HG03439 (cell line): ENCODE data around the gene SNPH.

ENCODE experiments used
- ATAC-seq: cut with Tn5 transposase; IDR thresholded peaks from one replicate; pipeline ENCODE4 v1.9.1; 2021; ENCODE audit warnings: mild to moderate bottlenecking, moderate library complexity; ENCODE audit not compliant: unreplicated experiment

SNPH gene

DNA sequence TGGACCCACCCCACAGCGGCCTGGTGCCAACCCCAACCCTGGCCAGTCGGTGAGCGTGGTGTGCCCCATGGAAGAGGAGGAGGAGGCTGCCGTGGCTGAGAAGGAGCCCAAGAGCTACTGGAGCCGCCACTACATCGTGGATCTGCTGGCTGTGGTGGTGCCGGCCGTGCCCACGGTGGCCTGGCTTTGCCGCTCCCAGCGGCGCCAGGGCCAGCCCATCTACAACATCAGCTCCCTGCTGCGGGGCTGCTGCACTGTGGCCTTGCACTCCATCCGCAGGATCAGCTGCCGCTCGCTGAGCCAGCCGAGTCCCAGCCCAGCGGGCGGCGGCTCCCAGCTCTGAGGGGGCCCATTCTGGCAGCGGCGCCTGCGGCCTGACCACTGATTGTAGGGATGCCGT, 39.6 kb downstream of the SNPH start:
- ATAC-seq: no peak

DNA sequence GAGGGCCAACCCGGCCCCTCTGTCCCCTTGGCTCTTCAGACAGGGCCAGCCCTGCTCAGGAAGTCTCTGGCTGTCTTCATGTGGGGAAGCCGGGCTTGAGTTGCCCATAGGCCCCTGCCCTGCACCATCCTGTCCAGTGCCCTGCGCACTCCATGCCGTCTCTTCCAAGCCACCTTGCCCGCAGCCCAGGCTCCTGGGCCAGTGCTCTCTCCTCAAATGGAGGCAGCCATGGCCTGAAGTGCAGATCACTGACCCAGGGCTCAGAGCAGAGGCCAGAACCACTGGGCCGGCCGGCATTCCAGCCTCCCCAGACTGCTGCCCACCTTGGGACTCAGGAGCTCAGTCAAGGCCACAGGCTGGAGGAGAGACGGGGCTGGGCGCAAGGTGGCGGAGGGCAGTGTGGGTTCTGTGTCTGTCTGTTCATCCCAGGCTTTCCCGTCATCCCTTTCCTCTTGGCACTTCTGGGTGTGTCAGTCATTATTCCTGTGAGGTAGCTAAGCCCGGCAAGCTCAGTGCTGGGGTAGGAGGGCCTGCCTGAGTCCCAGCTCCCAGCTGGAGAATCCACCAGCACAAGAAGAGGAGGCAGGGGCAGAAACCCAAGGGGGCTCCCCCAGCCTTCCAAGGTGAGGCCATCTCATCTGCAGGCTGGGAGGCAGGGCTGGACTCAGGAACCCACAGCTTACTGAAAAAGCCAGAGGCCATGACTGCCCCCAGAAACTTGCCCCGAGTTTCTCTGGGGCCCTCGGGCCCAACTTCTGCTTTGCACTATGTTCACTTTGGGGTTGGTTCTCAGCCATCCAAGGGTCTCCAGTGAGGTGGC, 40.4 kb downstream of the SNPH start:
- ATAC-seq: no peak

DNA sequence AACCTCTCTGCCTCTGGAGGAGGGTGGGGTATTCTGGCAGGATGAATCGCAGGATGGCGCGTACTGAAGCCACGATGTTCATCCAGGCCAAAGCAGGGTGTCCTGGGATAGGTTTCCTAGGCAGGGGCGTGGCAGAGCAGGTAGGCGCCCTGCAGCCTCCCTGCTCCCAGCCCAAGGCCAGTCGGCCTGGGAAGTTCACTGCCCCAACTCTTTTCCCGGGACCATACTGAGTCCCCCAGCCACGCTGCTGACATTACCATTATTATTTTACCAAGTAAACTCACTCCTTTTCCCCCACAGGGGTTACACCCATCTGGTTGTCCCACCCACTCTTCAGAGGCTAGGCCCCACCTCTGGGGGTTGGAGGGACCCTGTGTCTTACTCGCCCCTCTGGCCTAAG, 41.1 kb downstream of the SNPH start:
- no peak for ATAC-seq

DNA sequence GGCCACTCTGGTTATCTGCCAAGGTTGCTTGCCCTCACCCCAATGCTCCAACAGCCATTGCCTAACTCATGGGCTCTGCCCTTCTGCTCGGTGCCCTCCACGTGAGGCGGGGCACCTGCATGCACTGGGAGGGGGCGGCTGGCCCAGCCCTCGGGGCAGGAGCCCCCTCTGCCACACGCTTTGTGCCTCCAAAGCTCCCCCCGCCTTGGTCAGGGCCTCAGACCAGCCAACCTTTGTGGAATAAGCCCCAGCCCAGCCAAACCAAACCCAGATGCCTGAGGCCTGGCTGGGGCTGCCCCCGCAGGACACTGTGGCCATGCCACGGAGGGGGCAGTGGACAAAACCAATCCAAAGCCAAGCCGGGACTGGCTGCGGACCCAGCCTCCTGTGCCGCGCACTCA, 41.5 kb downstream of the SNPH start:
- ATAC-seq: no peak

DNA sequence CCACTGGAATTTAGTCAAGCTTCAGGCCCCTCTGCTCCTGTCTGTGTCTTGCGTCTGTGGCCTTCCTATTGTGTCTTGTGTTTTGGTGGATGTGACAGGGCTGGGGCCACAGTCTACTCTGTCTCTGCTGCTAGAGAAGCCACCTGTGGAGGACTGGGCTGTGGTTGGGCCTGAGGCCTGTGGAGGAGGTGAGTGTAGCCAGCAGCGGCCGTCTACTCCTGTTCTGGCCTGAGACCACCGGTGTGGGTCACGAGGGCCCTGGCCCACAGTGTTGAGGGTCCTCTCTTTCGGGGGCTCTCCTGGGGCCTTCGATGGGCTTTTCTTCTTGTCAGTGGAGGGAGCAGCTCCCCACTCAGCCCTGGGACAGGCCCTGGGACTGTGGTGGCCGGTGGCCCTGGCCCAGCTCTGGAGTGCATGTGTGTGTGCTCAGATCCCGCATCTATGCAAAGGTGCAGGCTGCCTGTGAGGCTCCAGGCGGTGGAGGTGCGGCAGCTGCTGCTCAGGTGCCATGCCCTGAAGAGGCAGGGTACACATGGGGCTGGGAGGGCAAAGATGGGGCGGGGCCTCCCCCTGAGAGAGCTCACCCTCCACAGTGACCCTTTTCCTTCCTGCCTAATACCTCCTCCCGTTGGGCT, 42.1 kb downstream of the SNPH start:
- ATAC-seq: no peak

DNA sequence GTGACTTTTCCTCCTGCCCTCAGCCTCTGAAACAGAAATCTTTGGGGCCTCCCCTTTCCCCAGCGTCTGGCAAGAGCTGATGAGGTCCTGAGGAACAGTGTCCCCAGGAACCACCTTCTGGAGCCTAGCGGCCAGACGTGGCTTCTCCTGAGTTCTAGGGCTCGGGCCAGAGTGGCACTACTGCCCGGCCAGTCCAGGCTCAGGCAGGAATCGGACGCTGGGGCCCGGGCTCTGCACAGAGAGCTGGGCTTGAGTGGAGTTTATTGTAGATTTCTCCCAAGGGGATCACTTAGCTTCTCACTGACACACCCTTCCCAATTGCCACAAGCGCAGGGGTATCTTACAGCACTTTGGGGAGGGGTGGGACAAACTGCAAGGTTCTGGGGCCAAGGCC, 42.6 kb downstream of the SNPH start:
- no peak for ATAC-seq

DNA sequence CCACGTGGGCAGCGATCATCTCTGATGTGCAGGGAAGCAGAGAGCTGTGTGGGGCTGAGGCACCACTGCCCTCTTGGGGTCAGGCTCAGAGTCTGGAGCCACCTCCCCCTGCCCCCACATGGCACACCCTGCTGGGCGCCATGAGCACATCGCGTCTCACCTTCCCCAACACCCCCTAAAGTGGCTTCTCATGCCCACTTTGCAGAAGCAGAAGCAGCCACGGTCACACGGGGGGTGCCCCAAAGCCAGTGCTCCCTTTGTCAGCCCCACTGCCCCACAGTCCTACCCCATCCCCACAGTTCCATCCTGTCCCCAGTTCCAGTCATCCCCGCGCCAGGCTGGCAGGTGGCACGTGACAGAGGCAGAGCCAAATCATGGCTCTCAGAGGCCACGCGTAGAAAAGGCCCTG, 43.3 kb downstream of the SNPH start:
- ATAC-seq: no peak

DNA sequence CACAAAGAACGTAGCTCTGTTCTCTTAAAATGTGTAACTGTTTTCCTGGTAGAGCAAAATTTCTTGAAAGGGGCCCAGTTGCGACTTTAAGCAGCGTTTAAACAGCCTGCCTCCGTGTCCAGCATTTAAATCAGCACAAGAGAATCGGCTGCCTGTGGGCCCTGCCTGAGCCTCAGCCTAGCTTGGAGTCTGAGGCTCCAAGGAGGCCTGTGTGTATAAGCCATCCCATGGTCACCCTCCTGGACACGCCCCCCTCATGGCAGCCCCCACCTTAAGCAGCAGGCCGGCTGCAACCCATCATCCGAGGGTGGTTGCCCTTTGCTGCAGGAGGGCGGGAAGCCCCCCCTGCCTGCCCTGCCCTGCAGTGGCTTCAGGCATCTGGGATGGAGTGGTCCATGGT, 44.0 kb downstream of the SNPH start:
- ATAC-seq: no peak

DNA sequence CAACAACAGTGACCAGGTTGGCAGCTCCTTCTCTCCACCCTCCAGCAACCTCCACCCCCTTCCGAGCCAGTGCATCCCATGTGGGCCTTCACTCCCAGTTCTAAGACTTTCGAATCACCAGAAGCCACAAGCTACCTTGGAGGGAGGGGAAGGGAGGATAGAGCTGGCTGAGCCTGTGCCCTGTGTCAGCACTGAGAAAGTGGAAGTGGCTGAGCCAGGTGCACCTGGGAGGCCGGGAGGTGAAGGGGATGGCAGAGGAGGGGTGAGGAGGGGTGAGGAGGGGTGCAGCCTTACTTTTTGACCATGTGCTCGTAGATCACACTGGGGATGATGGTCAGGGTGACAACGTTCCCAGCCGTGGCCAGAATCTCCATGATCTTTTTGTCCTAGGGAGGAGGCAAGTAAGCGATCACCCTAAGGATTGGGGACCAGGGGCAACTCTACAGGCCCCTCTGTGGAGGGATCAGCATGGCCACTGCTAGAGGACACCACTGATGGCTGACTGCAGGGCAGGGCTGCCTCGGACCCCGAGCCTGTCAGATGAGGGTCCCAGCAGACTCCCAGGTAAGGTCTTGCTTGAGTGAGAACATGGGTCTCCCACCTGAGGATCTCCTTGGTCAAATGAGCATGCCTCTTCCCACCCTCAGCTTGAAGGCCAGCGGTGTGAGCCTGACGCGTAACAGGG, 44.6 kb downstream of the SNPH start:
- no peak for ATAC-seq

DNA sequence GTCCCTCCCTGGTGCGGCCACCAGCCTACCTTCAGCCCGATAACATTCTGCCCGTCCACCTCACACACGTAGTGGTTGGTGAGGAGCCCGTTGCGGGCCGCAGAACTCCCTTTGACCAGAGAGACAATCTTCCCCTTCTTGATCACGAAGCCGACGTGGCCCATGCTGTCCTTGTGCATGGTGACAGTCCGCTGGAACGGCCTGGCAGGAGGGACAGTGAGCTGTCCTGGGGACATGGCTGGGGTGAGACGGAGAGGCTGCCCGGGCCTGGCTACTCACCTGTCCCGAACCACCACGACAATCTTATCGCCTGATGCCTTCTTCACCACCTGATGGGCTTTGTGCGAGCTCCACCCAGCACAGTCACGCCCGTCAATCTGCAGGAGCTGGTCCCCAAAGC, 46.2 kb downstream of the SNPH start:
- ATAC-seq: no peak

DNA sequence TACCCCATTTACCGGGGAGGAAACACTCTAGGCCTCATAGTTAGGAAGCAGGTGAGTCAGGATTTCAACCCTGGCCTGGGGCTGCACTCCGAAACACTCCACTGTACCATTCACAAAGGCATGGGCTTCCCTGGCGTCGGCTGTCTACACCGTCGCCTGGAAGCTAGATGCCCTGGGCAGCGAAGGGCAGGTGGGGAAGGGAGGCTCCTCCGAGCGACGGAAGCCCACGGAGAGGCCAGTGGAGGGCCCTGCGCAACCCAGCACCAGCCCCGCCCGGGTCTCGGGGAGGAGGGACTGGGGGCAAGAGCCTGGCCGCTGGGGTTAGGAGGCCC, 46.8 kb downstream of the SNPH start:
- ATAC-seq: no peak

DNA sequence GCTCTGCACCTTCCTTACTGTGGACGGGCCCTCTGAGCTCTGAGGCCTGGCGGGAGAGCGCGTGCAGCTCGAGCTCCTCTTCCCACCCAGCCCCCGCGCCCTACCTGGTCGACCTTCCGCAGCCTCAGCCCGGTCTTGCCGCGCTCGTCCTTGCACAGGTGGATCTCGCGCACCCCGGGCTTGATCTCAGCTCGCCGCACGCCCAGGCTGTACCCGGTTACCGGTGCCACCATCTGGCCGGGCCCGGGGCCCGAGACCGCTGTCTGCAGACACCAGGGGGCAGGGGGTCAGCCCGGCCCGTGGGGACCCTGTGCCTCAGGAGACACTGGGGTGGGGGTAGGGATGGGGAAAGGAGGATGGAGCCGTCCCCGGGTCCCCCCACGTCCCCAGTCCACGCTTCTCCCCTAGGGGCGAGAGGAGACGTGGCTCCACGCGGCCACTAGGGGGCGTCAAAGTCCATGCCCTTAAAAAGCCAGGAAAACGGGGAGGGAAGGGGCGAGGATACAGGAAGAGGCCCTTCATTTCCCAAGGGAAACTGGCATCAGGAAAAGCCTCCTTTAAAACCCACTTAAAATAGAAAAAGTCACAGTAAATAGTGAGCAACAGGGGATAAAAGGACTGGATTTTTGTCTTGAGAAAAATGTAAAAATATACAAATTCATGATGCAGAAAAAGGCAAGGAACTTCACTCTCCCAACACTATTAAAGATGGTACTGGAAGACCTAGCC, 47.3 kb downstream of the SNPH start:
- no peak for ATAC-seq

DNA sequence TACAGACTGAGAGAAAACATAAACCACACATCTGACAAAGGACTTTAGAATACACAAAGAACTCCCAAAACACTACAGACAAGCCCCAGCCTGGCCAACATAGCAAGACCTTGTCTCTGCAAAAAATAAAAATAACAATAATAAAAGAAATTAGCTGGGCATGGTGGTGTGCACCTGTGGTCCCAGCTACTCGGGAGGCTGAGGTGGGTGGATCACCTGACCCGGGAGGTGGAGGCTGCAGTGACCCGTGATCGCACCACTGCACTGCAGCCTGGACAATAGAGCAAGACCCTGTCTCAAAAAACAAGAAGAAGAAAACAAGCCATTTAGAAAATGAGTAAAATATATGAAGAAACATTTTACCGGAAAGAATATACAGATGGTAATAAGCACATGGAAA, 49.7 kb downstream of the SNPH start:
- no peak for ATAC-seq

DNA sequence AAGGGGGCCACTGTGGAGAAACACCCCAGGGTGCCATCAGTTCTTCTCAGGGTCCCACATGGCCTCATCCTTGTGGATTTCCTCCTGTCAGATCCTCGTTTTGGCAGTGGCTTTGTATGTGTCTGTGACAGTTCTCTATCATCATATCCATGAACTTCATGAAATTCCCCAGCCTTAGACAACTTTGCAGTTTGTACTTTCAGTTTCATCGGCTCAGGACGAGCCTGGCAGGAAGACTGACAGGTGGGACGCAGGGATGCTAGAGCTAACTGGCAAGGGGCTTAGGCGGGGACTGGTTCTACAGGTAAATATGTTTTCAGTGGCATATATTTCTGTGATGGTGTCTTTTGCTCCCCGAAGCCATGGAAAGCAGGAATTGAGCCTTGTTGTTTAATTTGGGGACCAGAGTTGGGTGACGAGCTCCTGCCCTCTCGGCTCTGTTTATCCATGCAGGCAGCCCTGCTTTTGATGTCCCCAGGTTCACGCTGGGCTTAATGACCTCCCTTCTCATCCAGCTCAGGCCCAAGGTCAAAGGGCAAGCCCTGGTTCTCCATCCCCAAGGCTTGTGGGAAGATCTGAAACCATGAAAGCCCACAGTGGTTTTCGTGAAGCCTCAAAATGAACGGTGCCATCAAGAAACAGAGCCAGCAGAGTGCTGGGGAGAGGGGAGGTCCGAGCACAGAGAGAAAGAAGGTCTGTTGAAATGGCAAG, 51.6 kb downstream of the SNPH start:
- ATAC-seq: no peak

DNA sequence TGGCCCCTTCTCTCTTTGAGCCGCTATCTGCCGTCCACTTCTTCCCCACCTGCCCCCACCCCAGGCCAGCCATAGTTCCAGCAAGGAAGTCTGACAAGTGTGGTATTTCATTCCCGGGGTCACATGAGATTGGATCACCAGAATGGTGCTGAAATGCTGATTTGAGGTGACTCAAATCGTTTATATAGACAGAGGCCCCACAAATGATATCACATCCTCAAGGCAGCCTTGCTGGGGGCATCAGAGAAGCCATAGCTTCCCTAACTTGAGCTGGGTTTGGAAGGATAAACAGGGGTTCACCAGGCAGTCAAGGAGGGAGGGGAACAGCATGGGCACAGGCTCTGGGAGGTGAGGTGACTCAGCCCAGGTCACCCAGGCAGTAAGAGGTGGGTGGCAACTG, 53.0 kb downstream of the SNPH start:
- no peak for ATAC-seq

DNA sequence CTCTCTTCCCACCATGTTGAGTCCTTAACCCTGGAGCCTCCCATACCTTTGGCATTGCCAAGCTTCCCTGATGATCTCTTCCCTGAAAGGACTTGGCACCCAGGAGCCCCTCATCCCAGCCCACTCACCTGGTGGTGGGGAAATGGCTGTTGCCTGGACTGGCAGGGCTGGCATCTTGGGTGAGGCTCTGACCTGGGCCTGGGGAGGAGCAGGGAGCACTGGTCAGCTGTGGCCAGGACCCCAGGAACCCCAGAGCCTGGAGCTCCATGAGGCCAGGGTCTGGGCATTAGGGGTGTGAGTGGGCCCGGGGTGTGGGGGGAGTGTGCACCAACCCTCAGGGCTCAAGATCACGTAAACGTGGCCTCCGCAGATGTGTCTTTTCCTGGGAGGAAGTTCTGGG, 53.4 kb downstream of the SNPH start:
- ATAC-seq: no peak

DNA sequence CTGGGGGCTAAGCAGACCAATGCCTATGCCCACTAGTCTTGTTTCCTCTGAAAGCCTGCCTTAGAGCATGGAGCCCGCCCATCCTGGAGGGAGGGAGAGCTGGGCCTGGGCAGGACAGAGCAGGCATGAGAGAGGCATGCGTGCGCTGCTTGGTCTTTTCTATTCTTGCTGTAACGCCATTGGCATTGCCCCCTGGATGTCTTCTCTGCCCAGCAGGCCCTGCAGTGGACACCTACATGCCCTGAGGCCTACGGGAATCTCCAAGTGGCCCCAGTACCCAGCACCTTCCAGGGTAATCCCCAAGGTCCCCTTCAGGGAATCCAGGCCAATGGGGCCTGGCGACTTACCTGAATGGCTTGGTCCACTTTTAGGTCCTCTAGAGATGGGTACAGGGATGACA, 53.9 kb downstream of the SNPH start:
- ATAC-seq: no peak

DNA sequence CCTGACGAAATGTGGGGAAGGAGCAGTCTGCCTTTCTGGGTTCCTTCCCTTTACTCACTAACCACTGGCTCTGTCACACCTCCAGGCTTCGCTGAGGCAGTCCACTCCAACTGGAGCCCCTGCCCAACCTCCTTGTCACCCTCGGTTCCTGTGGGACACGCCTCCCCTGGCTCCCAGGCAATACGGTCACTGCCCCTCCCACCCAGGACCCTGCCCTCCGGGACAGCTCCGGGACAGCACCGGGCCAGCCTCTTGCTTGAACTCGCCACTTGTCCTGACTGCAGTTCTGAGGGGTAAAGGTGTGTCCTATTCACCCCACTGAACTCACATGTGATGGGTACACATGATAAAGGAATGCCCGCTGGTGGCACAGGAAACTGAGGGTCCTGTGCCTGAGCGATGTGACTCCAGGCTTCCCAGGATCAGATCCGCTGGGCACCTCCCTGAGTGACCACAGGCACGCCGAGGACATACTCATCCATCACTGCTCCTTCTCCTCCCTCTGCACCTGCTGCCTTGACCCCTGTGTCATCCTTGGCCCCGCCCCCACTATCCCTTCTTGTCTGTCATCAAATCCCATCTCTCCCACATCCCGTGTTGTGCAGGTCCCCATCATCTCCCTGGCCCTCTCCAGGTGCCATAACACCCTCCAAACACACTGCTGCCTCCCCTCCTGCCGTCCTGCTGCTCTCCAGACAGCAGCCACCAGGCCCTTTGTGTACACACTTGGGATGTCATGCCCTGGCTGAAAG, 55.0 kb downstream of the SNPH start:
- no peak for ATAC-seq

DNA sequence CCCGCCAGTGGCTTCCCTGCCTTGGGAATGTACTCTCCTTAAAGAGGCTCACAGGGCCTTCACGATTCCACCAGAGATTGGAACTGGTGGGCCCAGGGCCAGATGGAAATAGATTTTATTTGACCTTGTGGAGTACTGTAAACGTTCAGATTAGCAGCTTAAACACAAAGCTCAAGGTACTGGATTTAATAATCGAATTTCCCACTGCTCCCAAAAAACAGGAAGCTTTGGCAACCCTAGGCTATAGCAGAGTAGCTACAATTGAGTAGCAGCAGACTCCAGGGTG, 55.5 kb downstream of the SNPH start:
- no peak for ATAC-seq

DNA sequence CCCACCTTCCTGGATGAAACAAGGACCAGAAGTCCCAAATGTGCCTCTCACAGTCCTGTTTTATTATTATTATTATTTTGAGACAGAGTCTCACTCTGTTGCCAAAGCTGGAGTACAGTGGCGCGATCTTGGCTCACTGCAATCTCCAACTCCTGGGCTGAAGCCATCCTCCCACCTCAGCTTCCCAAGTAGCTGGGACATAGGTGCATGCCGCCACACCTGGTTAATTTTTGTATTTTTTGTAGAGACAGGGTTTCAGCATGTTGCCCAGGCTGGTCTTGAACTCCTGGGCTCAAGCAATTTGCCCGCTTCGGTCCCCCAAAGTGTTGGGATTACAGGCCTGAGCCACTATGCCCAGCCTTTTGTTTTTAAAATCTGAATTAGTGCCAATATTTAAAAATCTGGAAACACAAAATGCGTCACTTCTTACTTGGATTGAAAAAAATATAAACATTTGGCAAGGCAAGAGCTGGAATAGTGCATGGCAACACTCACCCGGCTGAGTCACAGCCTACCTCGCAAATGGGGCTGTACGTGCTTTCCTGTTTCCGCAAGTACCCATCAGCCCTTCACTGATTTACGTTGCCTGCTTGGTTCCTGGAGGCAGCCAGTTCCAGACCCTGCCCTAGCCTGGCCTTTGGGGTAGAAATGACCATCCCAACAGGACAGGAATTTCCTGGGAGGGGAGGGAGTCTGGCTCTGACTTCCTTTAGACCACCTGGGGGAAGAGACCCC, 56.6 kb downstream of the SNPH start:
- no peak for ATAC-seq
